ENCODE results near the gene SH3PXD2B. TPM values are rescaled to one million over a fixed set of nuclear protein-coding genes. Genes with fewer than 3 reads are reported as not detected.

Gene SH3PXD2B
- 0.14 and 0.27 TPM in 2 replicates for total RNA-seq

GRCh38 chr5:172454358-172455086 lies at the start of gene SH3PXD2B:
Gene SH3PXD2B (minus strand): TSS chr5:172454525. CDS start chr5:172454352, 173 bp downstream.
- intact Hi-C loops (cut with micrococcal nuclease), result no loop called here

DNA sequence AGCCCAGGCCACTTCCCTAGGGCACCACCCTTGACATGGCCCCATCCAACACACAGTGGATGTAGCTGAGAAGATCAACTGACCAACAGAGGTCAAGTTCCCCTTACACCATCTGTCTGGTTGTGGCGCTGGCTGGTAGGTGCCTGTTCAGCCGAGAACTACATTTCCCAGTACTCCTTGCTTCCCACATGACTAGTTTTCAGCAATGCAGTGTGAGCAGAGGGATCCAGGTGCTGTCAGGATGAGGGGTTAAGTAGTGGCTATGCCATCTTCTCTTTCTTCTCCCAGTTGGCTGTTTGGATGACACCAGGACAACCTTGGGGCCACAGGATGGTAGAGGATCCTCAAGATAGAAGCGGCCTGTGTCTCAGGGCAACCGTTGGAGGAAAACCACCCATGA lies 48.6 kb upstream of the SH3PXD2B start:
- intact Hi-C loops (cut with micrococcal nuclease), result no loop called here

- intact Hi-C loops (cut with micrococcal nuclease), result no loop called here
Observed at GRCh38 chr5:172502410-172502809, 48.1 kb upstream of the SH3PXD2B start.

GRCh38 chr5:172501708-172502320 lies 47.5 kb upstream of the SH3PXD2B start:
- intact Hi-C loops (cut with micrococcal nuclease), result no loop called here

DNA sequence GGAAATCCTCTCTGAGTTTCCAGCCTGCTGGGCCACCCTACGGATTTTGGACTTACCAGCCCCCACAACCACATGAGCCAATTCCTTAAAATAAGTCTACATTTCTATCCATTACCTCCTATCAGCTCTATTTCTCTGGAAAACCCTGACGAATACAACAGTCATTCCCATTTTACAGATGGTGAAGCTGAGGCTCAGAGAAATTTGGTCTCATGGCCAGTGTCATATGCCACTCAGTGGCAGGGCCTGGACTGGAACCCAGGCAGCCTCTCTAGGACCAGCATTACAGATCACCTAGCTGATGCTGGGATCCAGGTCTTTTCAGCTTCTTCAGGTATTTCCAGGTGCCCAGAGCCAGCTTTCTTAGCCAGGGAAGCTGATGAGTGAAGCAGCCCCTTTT lies 45.0 kb upstream of the SH3PXD2B start:
- intact Hi-C loops (cut with micrococcal nuclease), result no loop called here

GRCh38 chr5:172498431-172499129 lies 44.3 kb upstream of the SH3PXD2B start:
- intact Hi-C loops (cut with micrococcal nuclease), result no loop called here

GRCh38 chr5:172497591-172498255 lies 43.4 kb upstream of the SH3PXD2B start:
- intact Hi-C loops (cut with micrococcal nuclease), result no loop called here

DNA sequence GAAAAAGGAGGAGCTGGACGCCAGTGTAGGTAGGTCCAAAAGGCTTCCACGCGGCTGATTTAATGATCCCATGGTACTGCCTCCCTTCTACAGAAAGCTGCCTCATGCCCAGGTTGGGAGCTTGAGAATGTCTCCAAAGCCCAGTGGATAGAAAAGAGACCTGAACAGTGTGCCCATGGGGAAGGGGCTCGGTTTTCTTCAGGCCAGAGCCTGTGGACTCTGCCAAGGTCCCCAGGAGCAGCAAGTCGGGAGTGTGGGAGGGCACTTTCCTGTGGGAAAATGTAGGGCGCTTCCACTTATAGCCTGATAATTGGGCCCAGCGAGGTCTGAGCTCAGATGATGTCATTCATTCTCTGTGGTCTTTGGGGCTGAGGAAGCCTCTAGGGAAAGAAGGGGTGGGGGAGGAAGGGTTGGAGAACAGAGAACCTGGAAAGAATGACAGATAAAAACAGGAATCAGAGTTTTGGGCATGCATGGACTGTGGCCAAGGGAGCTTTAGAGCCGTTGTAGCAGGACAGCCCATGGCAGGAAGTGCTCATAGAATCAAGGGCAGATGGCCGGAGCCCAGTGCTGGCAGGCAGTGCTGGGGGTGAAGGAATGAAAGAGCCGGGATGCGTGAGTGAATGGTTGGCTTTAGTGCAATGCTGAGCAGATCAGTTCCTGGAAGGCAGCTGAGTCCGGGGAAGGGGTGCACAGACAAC lies 42.5 kb upstream of the SH3PXD2B start:
- intact Hi-C loops (cut with micrococcal nuclease), result no loop called here

DNA sequence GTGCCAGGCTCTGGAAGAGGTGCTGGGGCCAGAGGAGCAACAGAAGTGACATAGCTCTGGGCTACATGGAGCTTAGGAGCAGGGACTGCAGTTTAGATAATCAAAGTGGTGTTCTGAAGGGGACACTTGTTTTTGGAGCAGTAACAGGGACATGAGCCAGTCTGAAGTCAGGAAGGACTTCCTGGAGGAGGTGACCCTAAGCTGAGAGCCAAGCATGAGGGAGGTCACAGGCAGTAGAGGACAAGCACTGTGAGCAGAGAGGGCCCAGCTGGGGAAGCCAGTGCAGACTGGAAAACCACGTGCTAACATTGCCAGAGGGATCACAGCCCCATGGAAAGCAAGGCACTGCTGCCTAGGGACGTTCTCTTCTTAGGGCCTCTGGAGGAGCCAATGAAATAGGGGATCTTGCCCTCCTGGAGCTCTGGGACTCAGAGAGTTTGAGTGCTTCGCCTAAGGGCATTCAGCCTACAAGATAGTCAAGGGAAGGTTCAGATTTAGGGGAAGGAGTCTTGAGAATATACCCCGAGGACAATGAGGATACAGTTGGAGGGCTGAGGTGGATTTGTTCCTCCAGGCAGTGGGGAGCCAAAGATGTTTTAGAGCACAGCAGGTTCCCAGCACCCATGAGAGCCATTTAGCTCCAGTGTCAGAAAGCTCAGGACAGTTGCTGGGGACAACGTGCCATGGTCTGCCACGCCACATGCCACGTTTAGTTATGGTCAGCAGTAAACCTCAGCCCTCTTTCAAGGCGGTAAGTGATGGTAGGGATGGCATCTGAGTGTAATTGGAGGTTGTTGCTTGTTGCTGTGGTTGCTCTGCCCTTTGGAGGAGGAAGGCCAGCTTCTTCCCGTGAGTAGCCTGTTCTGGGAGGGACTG lies 40.5 kb upstream of the SH3PXD2B start:
- intact Hi-C loops (cut with micrococcal nuclease), result no loop called here

GRCh38 chr5:172493906-172494305 lies 39.6 kb upstream of the SH3PXD2B start:
- intact Hi-C loops (cut with micrococcal nuclease), result no loop called here

DNA sequence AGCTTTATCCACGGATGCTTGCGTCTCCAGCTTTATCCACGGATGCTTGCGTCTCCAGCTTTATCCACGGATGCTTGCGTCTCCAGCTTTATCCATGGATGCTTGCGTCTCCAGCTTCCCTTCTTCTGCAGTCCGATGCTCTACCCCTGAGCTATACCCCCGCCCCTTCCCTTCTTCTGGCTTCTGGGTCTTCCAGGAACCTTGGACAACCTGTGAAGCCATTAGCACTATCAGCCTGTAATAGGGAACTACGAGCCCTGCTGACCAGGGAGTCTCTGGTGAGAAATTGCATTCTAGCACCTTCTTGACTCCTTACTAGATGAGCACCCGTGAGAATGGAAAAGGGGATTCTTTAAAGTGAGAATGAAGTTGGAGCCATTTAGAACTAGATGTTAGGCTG lies 39.1 kb upstream of the SH3PXD2B start:
- intact Hi-C loops (cut with micrococcal nuclease), result no loop called here

DNA sequence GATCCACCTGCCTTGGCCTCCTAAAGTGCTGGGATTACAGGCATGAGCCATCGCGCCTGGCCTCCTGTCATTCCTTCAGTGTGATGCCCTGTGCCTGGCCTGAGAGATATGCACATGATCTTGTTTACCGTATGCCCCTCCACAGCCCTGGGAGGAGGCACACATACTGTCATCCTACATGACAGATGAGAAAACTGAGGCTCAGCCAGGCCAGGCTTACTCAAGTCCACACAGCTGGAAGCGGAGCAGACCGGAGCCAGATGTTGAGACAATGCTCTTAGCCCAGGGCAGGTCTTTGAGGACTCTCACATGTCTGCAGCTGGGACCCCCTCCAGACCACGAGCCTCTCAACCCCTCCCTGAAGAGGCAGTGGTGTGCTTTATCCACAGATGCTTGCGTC lies 38.7 kb upstream of the SH3PXD2B start:
- intact Hi-C loops (cut with micrococcal nuclease), result no loop called here

DNA sequence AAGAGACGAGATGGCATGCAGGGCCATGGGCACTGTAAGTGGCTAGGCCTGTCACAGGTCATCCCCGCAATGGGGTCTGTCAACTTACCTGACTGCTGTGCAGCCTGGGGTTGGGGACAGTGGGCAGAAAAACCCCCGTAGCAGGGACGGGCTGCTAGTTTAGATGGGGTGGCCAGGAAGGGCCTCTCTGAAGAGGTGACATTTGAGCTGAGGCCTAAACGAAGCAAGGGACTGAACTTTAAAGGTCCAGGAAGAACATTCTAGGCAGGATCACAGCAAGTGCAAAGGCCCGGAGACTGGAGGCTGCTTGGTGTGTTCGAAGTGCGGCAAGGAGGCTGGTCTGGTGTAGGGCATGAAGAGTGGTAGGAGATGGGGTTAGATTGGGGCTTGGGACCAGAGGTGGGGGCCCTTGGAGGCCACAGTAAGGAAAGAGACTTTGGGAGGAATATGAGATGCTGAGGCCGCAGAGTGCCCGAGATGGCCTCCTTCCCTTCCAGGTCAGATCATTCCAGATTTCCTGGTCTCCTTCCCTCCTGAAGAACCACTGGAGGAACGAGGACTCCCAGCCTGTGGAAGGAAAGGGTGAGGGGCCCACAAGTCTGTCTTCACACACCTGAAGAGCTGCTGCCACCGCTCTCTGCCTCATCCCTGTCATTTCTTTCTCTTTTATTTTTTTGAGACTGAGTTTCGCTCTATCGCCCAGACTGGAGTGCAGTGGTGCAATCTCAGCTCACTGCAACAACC lies 37.9 kb upstream of the SH3PXD2B start:
- intact Hi-C loops (cut with micrococcal nuclease), result no loop called here

GRCh38 chr5:172491481-172491880 lies 37.2 kb upstream of the SH3PXD2B start:
- intact Hi-C loops (cut with micrococcal nuclease), result no loop called here

DNA sequence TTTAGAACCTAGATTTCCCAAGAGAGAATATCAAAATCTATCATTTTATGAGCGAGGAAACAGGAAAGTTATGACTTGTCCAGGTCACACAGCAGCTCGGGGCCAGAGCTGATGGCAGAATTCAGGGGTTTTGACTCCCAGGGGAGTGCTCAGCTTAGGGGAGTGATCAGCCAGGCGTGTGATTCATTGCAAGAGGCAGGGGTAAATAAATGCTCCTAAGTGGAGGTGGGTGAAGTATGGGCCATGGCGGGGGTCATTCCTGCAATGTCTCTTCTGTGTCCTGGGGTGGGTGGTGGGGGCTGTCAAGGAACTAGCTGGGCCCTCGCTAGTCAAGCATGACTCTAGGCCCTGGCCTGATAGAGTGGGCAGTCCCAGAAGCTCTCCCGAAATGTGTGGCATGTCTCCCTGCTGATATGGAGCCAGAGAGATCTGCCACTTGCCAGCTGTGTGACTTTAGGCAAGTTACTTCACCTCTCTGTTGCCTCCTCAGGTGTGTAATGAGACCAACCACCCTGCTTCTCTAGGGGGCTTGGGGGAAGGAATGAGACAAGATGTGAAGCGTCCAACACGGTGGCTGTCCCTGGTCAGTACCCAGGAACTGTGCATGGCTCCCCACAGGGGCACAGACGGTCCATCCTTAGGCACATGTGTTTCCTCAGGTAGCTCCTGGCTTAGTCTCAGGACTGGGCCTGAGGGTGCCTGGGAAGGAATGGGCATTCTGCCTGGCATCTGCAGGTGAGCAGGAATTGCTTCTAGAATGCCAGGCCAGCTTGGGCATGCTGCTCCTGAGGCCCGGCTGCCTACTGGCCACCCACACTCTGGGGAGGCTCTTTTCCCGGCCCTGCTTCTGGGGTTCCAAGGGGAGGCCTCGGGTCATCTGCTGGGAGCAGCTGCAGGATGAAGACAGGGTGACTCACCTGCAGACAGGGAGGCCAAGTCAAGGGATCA lies 36.5 kb upstream of the SH3PXD2B start:
- intact Hi-C loops (cut with micrococcal nuclease), result no loop called here

DNA sequence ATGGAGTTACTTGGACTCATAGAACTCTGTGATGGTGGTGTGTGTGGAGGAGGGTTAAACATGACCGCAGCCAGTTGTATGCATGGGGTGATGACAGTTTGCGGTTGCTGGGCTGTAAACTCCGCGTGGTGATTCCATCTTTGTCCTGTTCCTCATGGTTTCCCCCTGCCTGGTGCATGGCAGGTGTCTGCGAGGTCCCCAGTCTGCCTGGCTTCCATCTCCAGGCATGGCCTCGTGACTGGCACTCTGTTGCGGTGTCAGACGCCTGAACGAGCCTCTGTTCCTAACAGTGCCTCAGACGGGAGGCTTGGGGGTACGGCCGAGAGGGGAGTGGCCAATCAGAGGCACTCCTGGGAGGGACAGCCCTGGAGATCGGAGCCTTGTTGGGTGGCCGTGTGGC lies 33.9 kb upstream of the SH3PXD2B start:
- intact Hi-C loops (cut with micrococcal nuclease), result no loop called here

GRCh38 chr5:172487671-172488070 lies 33.3 kb upstream of the SH3PXD2B start:
- intact Hi-C loops (cut with micrococcal nuclease), result no loop called here

GRCh38 chr5:172486912-172487311 lies 32.6 kb upstream of the SH3PXD2B start:
- intact Hi-C loops (cut with micrococcal nuclease), result no loop called here

DNA sequence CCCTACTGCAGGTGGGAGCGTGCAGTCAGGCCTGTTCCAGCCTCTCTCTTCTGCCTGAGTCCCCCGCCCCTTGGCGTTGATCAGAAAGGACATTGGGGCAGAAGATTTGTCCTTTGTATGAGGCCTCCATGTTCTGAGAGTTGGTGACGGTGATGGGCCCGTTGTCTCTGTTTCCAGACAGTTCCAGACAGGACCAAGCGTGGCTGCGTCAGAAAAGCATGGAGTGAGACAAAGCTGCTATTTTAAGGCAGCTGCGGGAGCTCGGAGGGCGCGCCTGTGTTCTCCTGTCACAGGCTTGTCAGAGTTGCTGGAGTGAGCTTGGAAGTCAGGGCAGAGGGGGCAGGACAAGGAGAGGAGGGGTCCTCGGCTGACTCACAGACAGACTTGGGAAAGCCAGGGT lies 32.1 kb upstream of the SH3PXD2B start:
- intact Hi-C loops (cut with micrococcal nuclease), result no loop called here
